Cardiac ventricle fibroblast (primary cell): ENCODE results near the gene MBLAC1. TPM values are rescaled to one million over a fixed set of nuclear protein-coding genes. Genes with fewer than 3 reads are reported as not detected.

ENCODE experiments used
- total RNA-seq: library from RNA; depleted of rRNA; stranded (reverse); fragments of >200 nt; gene quantifications from 2 replicates; pipeline ENCODE4 v1.2.3, GENCODE V29; 2015

Gene MBLAC1
- 4.6 and 5.7 TPM in 2 replicates for total RNA-seq

GRCh38 chr7:100126931-100127865, at the start of gene MBLAC1:
Gene MBLAC1 (plus strand): TSS chr7:100126967. CDS start chr7:100127396, 429 bp downstream.

GRCh38 chr7:100081535-100082102, 45.1 kb upstream of the MBLAC1 start, which contains the start of gene ZNF3:
Gene ZNF3 (minus strand): TSS chr7:100081723. CDS start chr7:100077357, 4,366 bp downstream.

GRCh38 chr7:100088621-100089457, 37.9 kb upstream of the MBLAC1 start, which contains the start of gene COPS6:
Gene COPS6 (plus strand): TSS chr7:100088969. CDS start chr7:100088991, 22 bp downstream.

GRCh38 chr7:100101016-100101862, 25.5 kb upstream of the MBLAC1 start, which contains the start of the genes AP4M1 and MCM7:
Gene AP4M1 (plus strand): TSS chr7:100101643. CDS start chr7:100101715, 72 bp downstream.
Gene MCM7 (minus strand): TSS chr7:100101397. CDS start chr7:100101294, 103 bp downstream.

GRCh38 chr7:100119072-100119969, 7.4 kb upstream of the MBLAC1 start, which contains the start of the genes CNPY4 and TAF6:
Gene CNPY4 (plus strand): TSS chr7:100119634. CDS start chr7:100119745, 111 bp downstream.
Gene TAF6 (minus strand): TSS chr7:100119358. CDS start chr7:100114209, 5,149 bp downstream.

DNA sequence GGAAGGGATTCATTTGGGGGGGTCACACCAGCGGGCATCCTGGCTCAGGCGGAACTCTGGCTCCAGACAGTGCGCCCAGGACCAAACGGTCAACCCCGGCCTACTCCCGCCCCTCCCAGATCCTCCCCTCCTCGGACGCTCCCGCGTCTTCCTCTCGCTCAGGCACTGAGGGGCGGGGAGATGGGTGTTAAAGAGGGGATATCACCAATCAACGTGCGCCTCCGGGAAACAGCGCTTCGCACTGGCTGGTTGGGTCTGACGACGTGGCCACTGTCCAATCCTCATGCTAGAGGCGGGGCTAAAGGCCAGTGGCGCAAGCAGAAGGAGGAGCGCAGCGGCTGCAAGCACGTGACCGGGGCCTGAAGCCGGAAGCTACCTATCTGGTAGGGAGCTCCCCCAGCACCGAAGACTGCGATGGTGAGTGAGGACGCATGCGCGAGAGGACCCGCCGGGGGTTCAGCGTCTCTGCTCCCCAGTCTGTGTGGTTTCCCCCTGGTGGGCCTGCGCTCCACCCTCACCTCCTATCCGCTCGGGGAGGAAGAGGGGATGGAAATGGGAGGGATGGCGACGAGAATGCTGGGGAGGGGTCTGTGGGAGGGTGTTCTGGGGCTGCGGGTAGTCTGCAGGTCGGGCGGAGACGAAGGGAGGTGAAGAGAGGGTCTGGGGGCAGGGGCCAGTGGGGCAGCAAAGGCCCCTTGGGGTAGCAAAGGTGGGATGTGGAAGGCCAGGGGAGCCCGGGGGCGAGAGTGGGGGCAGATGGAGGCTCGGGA, 22.0 kb downstream of the MBLAC1 start, which contains the start of gene LAMTOR4:
LAMTOR4 (plus strand) TSS at position 360 of the 770 bp plus-strand sequence; CDS start at position 415, 55 bp downstream.

GRCh38 chr7:100158229-100159098, 31.7 kb downstream of the MBLAC1 start, which contains the start of gene TRAPPC14:
Gene TRAPPC14 (minus strand): TSS chr7:100158723. CDS start chr7:100158499, 224 bp downstream.

GRCh38 chr7:100177045-100178001, 50.6 kb downstream of the MBLAC1 start, which contains the start of the genes GPC2 and STAG3:
Gene GPC2 (minus strand): TSS chr7:100177381. CDS start chr7:100177199, 182 bp downstream.
Gene STAG3 (plus strand): TSS chr7:100177918. CDS start chr7:100180557, 2,639 bp downstream.

Other genes with a start within 250 kb of the MBLAC1 start
- gene OR2AE1, start 249.9 kb upstream of the MBLAC1 start, total RNA-seq: 0.25 TPM in 1 of 2 replicates, not detected in the other
- 32.7 and 33.8 TPM in 2 replicates for gene TRIM4, start 207.4 kb upstream of the MBLAC1 start, total RNA-seq
- gene GJC3, start 197.3 kb upstream of the MBLAC1 start, total RNA-seq: not detected in 2 replicates
- 1.3 and 2.1 TPM in 2 replicates for gene AZGP1, start 150.9 kb upstream of the MBLAC1 start, total RNA-seq
- 31.2 and 34.4 TPM in 2 replicates for gene ZKSCAN1, start 111.4 kb upstream of the MBLAC1 start, total RNA-seq
- 8.4 and 9.9 TPM in 2 replicates for gene ZSCAN21, start 77.2 kb upstream of the MBLAC1 start, total RNA-seq
- 9.7 and 14.7 TPM in 2 replicates for gene ZNF3, start 45.2 kb upstream of the MBLAC1 start, total RNA-seq
- 38.5 and 41.9 TPM in 2 replicates for gene COPS6, start 38.0 kb upstream of the MBLAC1 start, total RNA-seq
- gene MCM7, start 25.6 kb upstream of the MBLAC1 start, total RNA-seq: 11.0 and 17.1 TPM in 2 replicates
- gene AP4M1, start 25.3 kb upstream of the MBLAC1 start, total RNA-seq: 17.2 and 18.4 TPM in 2 replicates
- 29.0 and 44.7 TPM in 2 replicates for gene TAF6, start 7.6 kb upstream of the MBLAC1 start, total RNA-seq
- 15.3 and 16.2 TPM in 2 replicates for gene CNPY4, start 7.3 kb upstream of the MBLAC1 start, total RNA-seq
- 117 and 132 TPM in 2 replicates for gene LAMTOR4, start 22.0 kb downstream of the MBLAC1 start, total RNA-seq
- 4.0 and 4.5 TPM in 2 replicates for gene TRAPPC14, start 31.8 kb downstream of the MBLAC1 start, total RNA-seq
- 0.98 and 1.00 TPM in 2 replicates for gene GAL3ST4, start 41.6 kb downstream of the MBLAC1 start, total RNA-seq
- gene GPC2, start 50.4 kb downstream of the MBLAC1 start, total RNA-seq: 0.05 TPM in 1 of 2 replicates, not detected in the other
- 0.87 and 2.6 TPM in 2 replicates for gene STAG3, start 51.0 kb downstream of the MBLAC1 start, total RNA-seq
- gene PVRIG, start 93.0 kb downstream of the MBLAC1 start, total RNA-seq: not detected in 2 replicates
- not detected in 2 replicates for gene SPDYE3, start 180.7 kb downstream of the MBLAC1 start, total RNA-seq
- 3.2 and 6.1 TPM in 2 replicates for gene PILRB, start 231.2 kb downstream of the MBLAC1 start, total RNA-seq
- 1.2 TPM in 1 of 2 replicates, not detected in the other for gene PILRA, start 246.5 kb downstream of the MBLAC1 start, total RNA-seq